ENCODE data around the gene MYBPC1.
"Not testable (repeated sequence)": the region's sequence is repeated elsewhere in the genome, so short reads cannot be mapped to it uniquely, and the experiment has no call there.

The MYBPC1 gene

DNA sequence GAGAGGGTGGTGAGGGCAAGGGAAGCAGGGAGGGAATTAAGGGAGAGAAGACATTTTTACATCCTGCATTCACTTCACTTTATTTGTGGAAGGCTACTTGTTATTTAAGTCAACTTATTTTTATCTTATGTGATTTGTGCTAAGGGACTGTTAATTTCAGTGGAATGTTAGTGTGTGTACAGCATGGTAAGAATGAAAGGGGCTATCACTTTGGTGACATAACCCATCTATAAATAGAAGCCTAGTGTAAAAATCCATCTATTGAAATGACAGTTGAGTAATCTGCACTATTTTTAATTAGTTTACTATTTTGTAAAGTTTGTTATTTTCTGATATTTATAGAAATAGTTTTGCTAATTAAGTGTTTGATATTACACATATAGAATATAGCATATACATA is 85.9 kb downstream of the MYBPC1 start:
- no peak for TF ChIP-seq CTCF (IDR thresholded peaks at IDR 0.05; ENCODE audit: low read depth, low read length)
- H3K4me3 ChIP-seq (ENCODE audit: low read depth, low read length) = no peak overlapping the region

GRCh38 chr12:101681627-101682026 is 86.9 kb downstream of the MYBPC1 start:
- H3K4me3 ChIP-seq (ENCODE audit: low read depth, low read length) = not testable (repeated sequence)

DNA sequence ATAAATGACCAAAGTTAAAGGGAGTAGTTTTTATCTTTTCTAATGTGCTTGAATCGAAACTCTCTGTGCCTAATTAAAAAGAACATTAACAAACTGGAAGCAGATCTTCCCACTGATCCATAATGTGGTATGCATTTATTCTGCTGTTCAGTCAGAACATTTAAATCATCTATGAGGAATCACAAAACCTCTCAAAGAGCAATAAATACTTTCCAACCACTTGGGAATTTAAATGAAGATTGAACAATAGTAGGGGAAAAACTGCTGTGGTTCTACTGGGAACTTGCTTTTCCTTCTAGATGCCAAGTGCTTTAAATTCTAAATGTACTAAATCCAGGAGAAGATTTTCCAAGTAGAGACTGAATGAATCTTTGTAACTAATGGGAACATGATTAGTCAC is 90.3 kb downstream of the MYBPC1 start:
- no peak for TF ChIP-seq CTCF (IDR thresholded peaks at IDR 0.05; ENCODE audit: low read depth, low read length)
- H3K4me3 ChIP-seq (ENCODE audit: low read depth, low read length) = no peak overlapping the region

DNA sequence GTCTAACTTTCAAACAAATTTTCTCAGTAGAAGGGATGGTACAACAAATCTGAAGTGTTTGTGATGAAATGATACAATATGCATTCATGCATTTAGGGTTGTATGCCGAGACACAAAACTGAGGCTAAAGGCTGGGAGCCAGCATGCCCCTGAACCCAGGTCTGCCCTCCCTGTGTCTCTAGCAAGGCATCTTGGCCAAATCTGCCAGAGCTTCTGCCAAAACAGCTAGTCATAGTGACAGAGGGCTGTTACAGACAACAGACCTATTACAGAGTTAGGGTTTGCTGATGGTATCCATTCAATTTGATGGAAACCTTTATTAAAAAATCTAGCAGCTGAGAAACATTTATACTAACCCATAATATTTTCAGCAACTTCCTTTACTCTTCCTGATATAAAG is 91.4 kb downstream of the MYBPC1 start:
- no peak for TF ChIP-seq CTCF (IDR thresholded peaks at IDR 0.05; ENCODE audit: low read depth, low read length)

DNA sequence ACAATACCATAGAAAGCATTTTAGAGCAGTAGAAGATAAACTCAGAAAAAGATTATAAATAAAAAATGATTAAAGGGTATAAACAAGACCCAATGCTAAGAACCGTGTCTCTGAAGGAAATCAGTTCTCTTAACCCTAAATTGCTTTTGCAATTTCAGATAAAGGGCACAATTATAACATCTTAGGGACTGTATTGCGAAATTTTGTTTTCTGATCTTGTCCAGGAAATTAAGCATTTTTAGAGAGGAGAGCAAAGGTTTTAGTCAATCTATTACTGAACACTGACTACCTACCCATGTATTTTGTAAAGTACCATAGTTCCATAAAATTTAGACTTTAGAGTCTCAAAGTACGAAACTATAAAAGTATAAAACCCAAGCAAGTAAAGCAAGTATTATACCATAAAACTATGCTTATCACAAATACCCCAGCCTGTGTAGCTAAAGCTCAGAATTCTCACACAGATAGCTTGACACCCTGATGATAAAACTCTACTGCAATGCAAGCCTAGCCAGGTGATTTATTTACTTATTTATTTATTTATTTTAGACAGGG is 95.8 kb downstream of the MYBPC1 start:
- H3K4me3 ChIP-seq (ENCODE audit: low read depth, low read length) = no peak overlapping the region
- no peak for TF ChIP-seq CTCF (IDR thresholded peaks at IDR 0.05; ENCODE audit: low read depth, low read length)

More for the DNA sequence above, 91.4 kb downstream of the MYBPC1 start:
- H3K4me3 ChIP-seq (ENCODE audit: low read depth, low read length) = no peak overlapping the region

GRCh38 chr12:101691503-101692096 is 96.8 kb downstream of the MYBPC1 start:
- TF ChIP-seq CTCF (IDR thresholded peaks at IDR 0.05; ENCODE audit: low read depth, low read length) = no peak
- H3K4me3 ChIP-seq (ENCODE audit: low read depth, low read length) = no peak overlapping the region

GRCh38 chr12:101694297-101694848 is 99.6 kb downstream of the MYBPC1 start:
- H3K4me3 ChIP-seq (ENCODE audit: low read depth, low read length) = no peak overlapping the region
- TF ChIP-seq CTCF (IDR thresholded peaks at IDR 0.05; ENCODE audit: low read depth, low read length) = no peak

DNA sequence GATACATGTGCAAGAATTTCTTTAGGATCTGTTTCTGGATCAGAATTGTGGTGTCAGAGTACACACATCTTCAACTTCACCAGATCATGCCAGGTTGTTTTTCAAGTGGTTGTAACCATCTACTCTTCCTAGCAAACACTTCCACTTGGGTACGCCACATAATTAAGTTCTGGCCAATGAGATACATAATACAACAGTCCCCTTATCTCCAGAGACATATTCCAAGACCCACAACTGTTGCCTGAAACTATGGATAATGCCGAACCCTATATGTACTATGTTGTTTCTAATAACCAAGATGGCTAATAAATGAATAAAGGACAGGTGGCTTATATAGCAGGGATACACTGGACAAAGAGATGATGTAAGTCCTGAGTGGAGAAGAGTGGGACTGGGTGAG is 100.2 kb downstream of the MYBPC1 start:
- TF ChIP-seq CTCF (IDR thresholded peaks at IDR 0.05; ENCODE audit: low read depth, low read length) = no peak
- H3K4me3 ChIP-seq (ENCODE audit: low read depth, low read length) = no peak overlapping the region

Measured in WI38 (cell line).